Osteocyte (in vitro differentiated cells): Measurements from ENCODE around the gene TFDP2. TPM values are rescaled to one million over a fixed set of nuclear protein-coding genes. Genes with fewer than 3 reads are reported as not detected.

Experiments used
- DNase-seq: peaks from one replicate; pipeline ENCODE4 v3.0.0; 2021; ENCODE audit warnings: mixed read lengths; ENCODE audit not compliant: unreplicated experiment; ENCODE audit errors: extremely low spot score
- H3K27ac Mint-ChIP-seq: one replicate; pipeline ENCODE4 v1.8.0; 2021; ENCODE audit warnings: mild to moderate bottlenecking, mixed read lengths; ENCODE audit not compliant: unreplicated experiment
- H3K27me3 Mint-ChIP-seq: one replicate; pipeline ENCODE4 v1.8.0; 2021; ENCODE audit warnings: mixed read lengths; ENCODE audit not compliant: unreplicated experiment
- H3K36me3 Mint-ChIP-seq: one replicate; pipeline ENCODE4 v1.8.0; 2021; ENCODE audit warnings: mixed read lengths; ENCODE audit not compliant: unreplicated experiment
- H3K4me1 Mint-ChIP-seq: one replicate; pipeline ENCODE4 v1.8.0; 2021; ENCODE audit warnings: mixed read lengths; ENCODE audit not compliant: unreplicated experiment
- H3K4me3 Mint-ChIP-seq: one replicate; pipeline ENCODE4 v1.8.0; 2021; ENCODE audit warnings: mild to moderate bottlenecking, moderate library complexity, mixed read lengths; ENCODE audit not compliant: unreplicated experiment
- H3K9me3 Mint-ChIP-seq: one replicate; pipeline ENCODE4 v1.8.0; 2021; ENCODE audit warnings: mixed read lengths; ENCODE audit not compliant: unreplicated experiment
- total RNA-seq: library from RNA; stranded (reverse); gene quantifications from 2 replicates; pipeline ENCODE4 v1.2.1, GENCODE V29; 2021
- TF ChIP-seq, protein P1 (sequence below): fragments of 200-600 bp; sonication (generic); IDR thresholded peaks from 2 replicates; pipeline ENCODE4 v1.5.0; 2021; ENCODE audit warnings: antibody characterized with exemption, mild to moderate bottlenecking, moderate library complexity

TFDP2 gene
- total RNA-seq, 1 donor from 2014 or later = 49.3 TPM

DNA sequence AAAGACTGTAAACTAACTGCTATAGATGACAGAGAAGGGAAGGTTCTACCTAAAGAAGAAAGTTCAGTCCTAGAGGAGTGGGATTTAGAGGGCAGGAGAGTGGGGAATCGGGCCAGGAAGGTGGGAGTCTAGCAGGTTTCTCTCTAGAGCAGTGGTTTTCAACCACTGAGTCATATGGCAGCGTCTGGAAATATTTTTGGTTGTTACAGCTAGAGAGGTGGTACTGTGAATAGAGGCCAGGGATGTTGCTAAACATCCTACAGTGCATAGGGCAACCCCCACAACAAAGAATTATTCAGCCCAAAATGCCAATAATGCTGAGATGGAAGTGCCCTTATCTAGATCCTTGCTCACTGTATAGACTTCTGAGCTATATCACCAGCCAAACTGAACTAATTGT, 244.2 kb downstream of the TFDP2 start:
- no peak overlapping the region for H3K27ac Mint-ChIP-seq
- H3K36me3 Mint-ChIP-seq = peaks cover 44% of the 10 kb centered on the region
- DNase-seq = no peak

DNA sequence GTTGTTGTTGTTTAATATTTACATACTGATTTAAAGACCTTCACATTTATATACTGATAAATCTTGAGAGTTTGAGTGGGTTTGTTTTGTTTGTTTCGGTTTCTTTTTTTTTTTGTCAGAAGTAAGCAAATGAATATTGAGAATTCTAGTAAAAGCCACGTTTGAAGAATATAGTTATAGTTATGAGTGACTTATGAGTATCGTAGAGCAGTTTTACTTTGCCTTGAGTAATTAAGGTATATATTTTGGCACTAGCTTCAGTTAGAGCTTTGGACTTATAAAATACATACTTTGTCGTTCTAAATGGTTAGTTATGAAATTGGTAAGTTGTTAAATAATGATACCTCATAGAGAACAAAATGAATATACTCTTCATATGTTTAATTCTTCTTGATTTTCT, 245.1 kb downstream of the TFDP2 start:
- no peaks in the 10 kb centered on the region for H3K4me1 Mint-ChIP-seq
- H3K27ac Mint-ChIP-seq = no peak overlapping the region
- peaks cover 40% of the 10 kb centered on the region for H3K36me3 Mint-ChIP-seq
- no peaks in the 10 kb centered on the region for H3K9me3 Mint-ChIP-seq
- no peak for DNase-seq
- no peak overlapping the region for H3K4me3 Mint-ChIP-seq
- TF ChIP-seq, protein P1, sequence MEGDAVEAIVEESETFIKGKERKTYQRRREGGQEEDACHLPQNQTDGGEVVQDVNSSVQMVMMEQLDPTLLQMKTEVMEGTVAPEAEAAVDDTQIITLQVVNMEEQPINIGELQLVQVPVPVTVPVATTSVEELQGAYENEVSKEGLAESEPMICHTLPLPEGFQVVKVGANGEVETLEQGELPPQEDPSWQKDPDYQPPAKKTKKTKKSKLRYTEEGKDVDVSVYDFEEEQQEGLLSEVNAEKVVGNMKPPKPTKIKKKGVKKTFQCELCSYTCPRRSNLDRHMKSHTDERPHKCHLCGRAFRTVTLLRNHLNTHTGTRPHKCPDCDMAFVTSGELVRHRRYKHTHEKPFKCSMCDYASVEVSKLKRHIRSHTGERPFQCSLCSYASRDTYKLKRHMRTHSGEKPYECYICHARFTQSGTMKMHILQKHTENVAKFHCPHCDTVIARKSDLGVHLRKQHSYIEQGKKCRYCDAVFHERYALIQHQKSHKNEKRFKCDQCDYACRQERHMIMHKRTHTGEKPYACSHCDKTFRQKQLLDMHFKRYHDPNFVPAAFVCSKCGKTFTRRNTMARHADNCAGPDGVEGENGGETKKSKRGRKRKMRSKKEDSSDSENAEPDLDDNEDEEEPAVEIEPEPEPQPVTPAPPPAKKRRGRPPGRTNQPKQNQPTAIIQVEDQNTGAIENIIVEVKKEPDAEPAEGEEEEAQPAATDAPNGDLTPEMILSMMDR = no peak
- no peaks in the 10 kb centered on the region for H3K27me3 Mint-ChIP-seq

More for the DNA sequence above, 244.2 kb downstream of the TFDP2 start:
- Mint-ChIP-seq H3K4me3 (no peak overlapping the region), H3K9me3 (no peaks in the 10 kb centered on the region), H3K27me3 (no peaks in the 10 kb centered on the region), H3K4me1 (no peaks in the 10 kb centered on the region)
- TF ChIP-seq, protein P1 = no peak

DNA sequence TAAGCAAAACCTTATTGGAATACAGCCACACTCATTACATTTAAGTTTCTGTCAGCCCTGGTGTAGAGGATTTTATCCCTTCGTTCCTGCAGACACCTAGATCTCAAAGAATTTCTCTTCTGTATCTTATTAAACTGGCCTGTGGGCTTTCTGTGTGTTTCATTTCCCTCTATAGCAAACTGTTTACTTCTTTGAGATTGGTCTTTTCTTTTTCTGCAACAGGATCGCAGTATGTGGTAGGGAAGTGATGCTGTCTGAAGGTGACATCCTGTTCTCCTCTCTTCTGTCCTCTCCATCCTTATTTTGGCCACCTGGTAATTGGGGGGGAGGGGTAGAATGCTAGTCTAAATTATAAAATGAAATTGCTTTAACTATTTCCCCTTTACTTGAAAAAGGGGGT, 247.4 kb downstream of the TFDP2 start:
- TF ChIP-seq, protein P1 = no peak
- H3K4me1 Mint-ChIP-seq = peaks cover 5% of the 10 kb centered on the region
- no peak overlapping the region for H3K27ac Mint-ChIP-seq
- DNase-seq = no peak
- peaks cover 26% of the 10 kb centered on the region for H3K36me3 Mint-ChIP-seq
- no peaks in the 10 kb centered on the region for H3K27me3 Mint-ChIP-seq
- no peak overlapping the region for H3K4me3 Mint-ChIP-seq
- peaks cover 3% of the 10 kb centered on the region for H3K9me3 Mint-ChIP-seq

DNA sequence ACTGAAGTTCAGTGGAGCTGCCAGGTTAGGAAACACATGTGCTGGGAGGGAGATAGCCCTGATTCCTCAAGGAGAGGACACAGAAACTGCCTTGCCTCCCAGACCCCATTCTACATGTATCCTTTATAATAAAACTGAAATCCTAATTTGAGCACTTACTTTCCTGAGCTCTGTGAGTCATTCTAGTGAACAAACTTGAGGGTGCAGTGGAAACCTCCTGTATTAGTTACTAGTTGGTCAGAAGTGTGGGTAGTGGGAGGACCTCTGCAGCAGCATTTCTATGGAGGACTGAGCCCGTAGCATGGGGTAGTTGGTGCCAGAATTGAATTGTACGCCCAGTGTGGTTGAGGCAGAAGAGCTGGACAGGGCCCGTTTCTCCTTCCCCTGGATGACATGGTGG, 249.0 kb downstream of the TFDP2 start:
- Mint-ChIP-seq H3K27ac (no peak overlapping the region), H3K4me3 (no peak overlapping the region), H3K9me3 (peaks cover 3% of the 10 kb centered on the region), H3K36me3 (peaks cover 26% of the 10 kb centered on the region), H3K4me1 (peaks cover 11% of the 10 kb centered on the region), H3K27me3 (no peaks in the 10 kb centered on the region)
- TF ChIP-seq, protein P1 = no peak
- DNase-seq = no peak

DNA sequence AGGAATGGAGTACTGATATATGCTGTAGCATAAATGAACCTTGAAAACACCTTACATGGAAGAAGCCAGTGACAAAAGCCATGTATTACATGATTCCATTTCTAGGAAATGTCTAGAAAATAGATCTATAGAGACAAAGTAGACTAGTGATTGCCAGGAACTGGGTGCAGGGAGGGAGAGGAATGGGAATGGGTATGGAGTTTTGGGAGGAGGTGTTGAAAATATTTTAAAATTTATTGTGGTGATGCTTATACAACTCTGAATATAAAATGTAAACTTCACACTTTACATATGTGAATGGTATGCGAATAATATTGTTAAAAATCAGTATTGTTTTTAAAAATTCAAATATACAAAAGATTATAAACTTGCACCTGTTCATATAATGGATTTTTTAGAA, 250.4 kb downstream of the TFDP2 start:
- Mint-ChIP-seq H3K4me1 (peaks cover 16% of the 10 kb centered on the region), H3K27me3 (no peaks in the 10 kb centered on the region), H3K36me3 (peaks cover 17% of the 10 kb centered on the region), H3K4me3 (no peak overlapping the region), H3K9me3 (peaks cover 3% of the 10 kb centered on the region), H3K27ac (no peak overlapping the region)
- TF ChIP-seq, protein P1 = no peak
- DNase-seq = no peak
